OCI-M2 (cell line): ENCODE data around the gene ACAD8.
"Not testable (repeated sequence)": the region's sequence is repeated elsewhere in the genome, so short reads cannot be mapped to it uniquely, and the experiment has no call there.

Source experiments
- DNase-seq: peaks from one replicate; lab custom pipeline; 2025; ENCODE audit not compliant: unreplicated experiment; lab: John Stamatoyannopoulos, UW

Gene ACAD8

GRCh38 chr11:134266440-134266839, 13.1 kb downstream of the ACAD8 start:
- no peak for DNase-seq

GRCh38 chr11:134266841-134267251, 13.5 kb downstream of the ACAD8 start:
- no peak for DNase-seq

GRCh38 chr11:134267461-134267860, 14.1 kb downstream of the ACAD8 start:
- no peak for DNase-seq

GRCh38 chr11:134267966-134268365, 14.6 kb downstream of the ACAD8 start:
- DNase-seq: no peak

- DNase-seq: no peak
Measured at GRCh38 chr11:134270250-134270714, 16.9 kb downstream of the ACAD8 start.

- no peak for DNase-seq
Measured at GRCh38 chr11:134271978-134272377, 18.6 kb downstream of the ACAD8 start.

GRCh38 chr11:134272381-134273316, 19.3 kb downstream of the ACAD8 start:
- no peak for DNase-seq

GRCh38 chr11:134273317-134273712, 19.9 kb downstream of the ACAD8 start:
- DNase-seq: no peak

- DNase-seq: no peak
Measured at GRCh38 chr11:134275188-134275533, 21.8 kb downstream of the ACAD8 start.

GRCh38 chr11:134275534-134276395, 22.4 kb downstream of the ACAD8 start, which contains the start of gene GLB1L3:
GLB1L3 (plus strand) TSS chr11:134276379; CDS start chr11:134276741, 362 bp downstream.
- DNase-seq: no peak

- no peak for DNase-seq
Measured at GRCh38 chr11:134276396-134277182, 23.2 kb downstream of the ACAD8 start.

- no peak for DNase-seq
Measured at GRCh38 chr11:134277183-134278001, 24.0 kb downstream of the ACAD8 start.

- no peak for DNase-seq
Measured at GRCh38 chr11:134278356-134278755, 25.0 kb downstream of the ACAD8 start.

- not testable (repeated sequence) for DNase-seq
Measured at GRCh38 chr11:134281635-134282034, 28.3 kb downstream of the ACAD8 start.

GRCh38 chr11:134282121-134283045, 29.0 kb downstream of the ACAD8 start:
- no peak for DNase-seq

GRCh38 chr11:134283461-134284230, 30.3 kb downstream of the ACAD8 start:
- DNase-seq: no peak

- not testable (repeated sequence) for DNase-seq
Measured at GRCh38 chr11:134284349-134284748, 31.0 kb downstream of the ACAD8 start.

- DNase-seq: no peak
Measured at GRCh38 chr11:134287561-134287960, 34.2 kb downstream of the ACAD8 start.
